ENCODE measurements around the gene FAM217B.
"Not testable (repeated sequence)": the region's sequence is repeated elsewhere in the genome, so short reads cannot be mapped to it uniquely, and the experiment has no call there.

The FAM217B gene

GRCh38 chr20:59940956-59941294 is 736 bp downstream of the FAM217B start:
- Histone ChIP-seq H3K36me3 (ENCODE audit: control insufficient read depth, insufficient read depth, low read length) (no peaks in the 10 kb centered on the region), H3K4me3 (ENCODE audit: low read length) (peak overlapping the region; percentile 62), H3K27me3 (ENCODE audit: control insufficient read depth, insufficient read depth, low read length) (no peaks in the 10 kb centered on the region), H3K9me3 (ENCODE audit: control insufficient read depth, low read length) (no peaks in the 10 kb centered on the region), H3K4me1 (ENCODE audit: control insufficient read depth, insufficient read depth, low read length) (peaks cover 14% of the 10 kb centered on the region), H3K9ac (ENCODE audit: low read length) (peak overlapping the region; percentile 46)

- H3K36me3 ChIP-seq (ENCODE audit: control insufficient read depth, insufficient read depth, low read length), result no peaks in the 10 kb centered on the region
- H3K9me3 ChIP-seq (ENCODE audit: control insufficient read depth, low read length), result no peaks in the 10 kb centered on the region
- peaks cover 14% of the 10 kb centered on the region for H3K4me1 ChIP-seq (ENCODE audit: control insufficient read depth, insufficient read depth, low read length)
- no peaks in the 10 kb centered on the region for H3K27me3 ChIP-seq (ENCODE audit: control insufficient read depth, insufficient read depth, low read length)
- no peak overlapping the region for H3K9ac ChIP-seq (ENCODE audit: low read length)
- no peak overlapping the region for H3K4me3 ChIP-seq (ENCODE audit: low read length)
Measured at GRCh38 chr20:59942245-59942644, 2.1 kb downstream of the FAM217B start.

- Histone ChIP-seq H3K27me3 (ENCODE audit: control insufficient read depth, insufficient read depth, low read length) (no peaks in the 10 kb centered on the region), H3K4me1 (ENCODE audit: control insufficient read depth, insufficient read depth, low read length) (peaks cover 10% of the 10 kb centered on the region), H3K9ac (ENCODE audit: low read length) (no peak overlapping the region), H3K36me3 (ENCODE audit: control insufficient read depth, insufficient read depth, low read length) (no peaks in the 10 kb centered on the region), H3K4me3 (ENCODE audit: low read length) (no peak overlapping the region), H3K9me3 (ENCODE audit: control insufficient read depth, low read length) (no peaks in the 10 kb centered on the region)
Measured at GRCh38 chr20:59944726-59945125, 4.5 kb downstream of the FAM217B start.

GRCh38 chr20:59945175-59945574 is 5.0 kb downstream of the FAM217B start:
- no peaks in the 10 kb centered on the region for H3K36me3 ChIP-seq (ENCODE audit: control insufficient read depth, insufficient read depth, low read length)
- peaks cover 10% of the 10 kb centered on the region for H3K4me1 ChIP-seq (ENCODE audit: control insufficient read depth, insufficient read depth, low read length)
- H3K27me3 ChIP-seq (ENCODE audit: control insufficient read depth, insufficient read depth, low read length), result no peaks in the 10 kb centered on the region
- no peaks in the 10 kb centered on the region for H3K9me3 ChIP-seq (ENCODE audit: control insufficient read depth, low read length)
- H3K4me3 ChIP-seq (ENCODE audit: low read length), result no peak overlapping the region
- no peak overlapping the region for H3K9ac ChIP-seq (ENCODE audit: low read length)

GRCh38 chr20:59945731-59946130 is 5.5 kb downstream of the FAM217B start:
- Histone ChIP-seq H3K4me3 (ENCODE audit: low read length) (no peak overlapping the region), H3K9me3 (ENCODE audit: control insufficient read depth, low read length) (no peaks in the 10 kb centered on the region), H3K9ac (ENCODE audit: low read length) (no peak overlapping the region), H3K4me1 (ENCODE audit: control insufficient read depth, insufficient read depth, low read length) (peaks cover 10% of the 10 kb centered on the region), H3K27me3 (ENCODE audit: control insufficient read depth, insufficient read depth, low read length) (no peaks in the 10 kb centered on the region), H3K36me3 (ENCODE audit: control insufficient read depth, insufficient read depth, low read length) (no peaks in the 10 kb centered on the region)

GRCh38 chr20:59947376-59947775 is 7.2 kb downstream of the FAM217B start:
- H3K9ac ChIP-seq (ENCODE audit: low read length), result no peak overlapping the region
- H3K36me3 ChIP-seq (ENCODE audit: control insufficient read depth, insufficient read depth, low read length), result no peaks in the 10 kb centered on the region
- peaks cover 10% of the 10 kb centered on the region for H3K4me1 ChIP-seq (ENCODE audit: control insufficient read depth, insufficient read depth, low read length)

GRCh38 chr20:59948212-59948611 is 8.0 kb downstream of the FAM217B start:
- Histone ChIP-seq H3K9ac (ENCODE audit: low read length) (no peak overlapping the region), H3K36me3 (ENCODE audit: control insufficient read depth, insufficient read depth, low read length) (no peaks in the 10 kb centered on the region), H3K4me3 (ENCODE audit: low read length) (no peak overlapping the region), H3K4me1 (ENCODE audit: control insufficient read depth, insufficient read depth, low read length) (peaks cover 10% of the 10 kb centered on the region), H3K27me3 (ENCODE audit: control insufficient read depth, insufficient read depth, low read length) (no peaks in the 10 kb centered on the region), H3K9me3 (ENCODE audit: control insufficient read depth, low read length) (no peaks in the 10 kb centered on the region)

More at GRCh38 chr20:59947376-59947775, 7.2 kb downstream of the FAM217B start:
- no peak overlapping the region for H3K4me3 ChIP-seq (ENCODE audit: low read length)
- no peaks in the 10 kb centered on the region for H3K9me3 ChIP-seq (ENCODE audit: control insufficient read depth, low read length)
- no peaks in the 10 kb centered on the region for H3K27me3 ChIP-seq (ENCODE audit: control insufficient read depth, insufficient read depth, low read length)

GRCh38 chr20:59948828-59949720 is 8.9 kb downstream of the FAM217B start:
- peaks cover 10% of the 10 kb centered on the region for H3K4me1 ChIP-seq (ENCODE audit: control insufficient read depth, insufficient read depth, low read length)
- H3K36me3 ChIP-seq (ENCODE audit: control insufficient read depth, insufficient read depth, low read length), result no peaks in the 10 kb centered on the region
- H3K27me3 ChIP-seq (ENCODE audit: control insufficient read depth, insufficient read depth, low read length), result no peaks in the 10 kb centered on the region
- no peaks in the 10 kb centered on the region for H3K9me3 ChIP-seq (ENCODE audit: control insufficient read depth, low read length)
- H3K9ac ChIP-seq (ENCODE audit: low read length), result no peak overlapping the region
- no peak overlapping the region for H3K4me3 ChIP-seq (ENCODE audit: low read length)

GRCh38 chr20:59949911-59950310 is 9.7 kb downstream of the FAM217B start:
- Histone ChIP-seq H3K36me3 (ENCODE audit: control insufficient read depth, insufficient read depth, low read length) (no peaks in the 10 kb centered on the region), H3K9ac (ENCODE audit: low read length) (no peak overlapping the region)

GRCh38 chr20:59954718-59955117 is 14.5 kb downstream of the FAM217B start:
- Histone ChIP-seq H3K36me3 (ENCODE audit: control insufficient read depth, insufficient read depth, low read length) (no peaks in the 10 kb centered on the region), H3K4me1 (ENCODE audit: control insufficient read depth, insufficient read depth, low read length) (no peaks in the 10 kb centered on the region), H3K4me3 (ENCODE audit: low read length) (no peak overlapping the region), H3K9ac (ENCODE audit: low read length) (no peak overlapping the region), H3K9me3 (ENCODE audit: control insufficient read depth, low read length) (no peaks in the 10 kb centered on the region), H3K27me3 (ENCODE audit: control insufficient read depth, insufficient read depth, low read length) (no peaks in the 10 kb centered on the region)

More at GRCh38 chr20:59949911-59950310, 9.7 kb downstream of the FAM217B start:
- Histone ChIP-seq H3K9me3 (ENCODE audit: control insufficient read depth, low read length) (no peaks in the 10 kb centered on the region), H3K4me3 (ENCODE audit: low read length) (no peak overlapping the region), H3K4me1 (ENCODE audit: control insufficient read depth, insufficient read depth, low read length) (peaks cover 10% of the 10 kb centered on the region), H3K27me3 (ENCODE audit: control insufficient read depth, insufficient read depth, low read length) (no peaks in the 10 kb centered on the region)

- H3K36me3 ChIP-seq (ENCODE audit: control insufficient read depth, insufficient read depth, low read length), result no peaks in the 10 kb centered on the region
- H3K4me1 ChIP-seq (ENCODE audit: control insufficient read depth, insufficient read depth, low read length), result no peaks in the 10 kb centered on the region
- no peaks in the 10 kb centered on the region for H3K9me3 ChIP-seq (ENCODE audit: control insufficient read depth, low read length)
- H3K9ac ChIP-seq (ENCODE audit: low read length), result no peak overlapping the region
- no peak overlapping the region for H3K4me3 ChIP-seq (ENCODE audit: low read length)
- H3K27me3 ChIP-seq (ENCODE audit: control insufficient read depth, insufficient read depth, low read length), result no peaks in the 10 kb centered on the region
Measured at GRCh38 chr20:59955131-59955796, 15.1 kb downstream of the FAM217B start.

- H3K9ac ChIP-seq (ENCODE audit: low read length); H3K4me1 ChIP-seq (ENCODE audit: control insufficient read depth, insufficient read depth, low read length); H3K4me3 ChIP-seq (ENCODE audit: low read length); H3K36me3 ChIP-seq (ENCODE audit: control insufficient read depth, insufficient read depth, low read length); H3K9me3 ChIP-seq (ENCODE audit: control insufficient read depth, low read length); H3K27me3 ChIP-seq (ENCODE audit: control insufficient read depth, insufficient read depth, low read length): not testable (repeated sequence)
Measured at GRCh38 chr20:59957568-59957967, 17.4 kb downstream of the FAM217B start.

Measured in mucosa of stomach (tissue), 1 donor.